ENCODE data around the gene PRICKLE1.

Gene PRICKLE1

GRCh38 chr12:42469355-42470175 lies 120.0 kb downstream of the PRICKLE1 start:
- Histone ChIP-seq H3K36me3 (ENCODE audit: insufficient read depth, low read length) (peaks cover 22% of the 10 kb centered on the region), H3K4me1 (ENCODE audit: insufficient read depth, low read length) (peaks cover 10% of the 10 kb centered on the region), H3K9ac (ENCODE audit: low read length) (no peak overlapping the region), H3K27me3 (ENCODE audit: control insufficient read depth in 1 of 2, insufficient read depth in 2 of 2, low read length in 2 of 2) (no peaks in the 10 kb centered on the region), H3K9me3 (ENCODE audit: low read length) (no peaks in the 10 kb centered on the region), H3K27ac (ENCODE audit: low read depth, low read length) (no peak overlapping the region), H3K4me3 (ENCODE audit: low read depth in 1 of 2, low read length in 2 of 2) (no peak overlapping the region)

DNA sequence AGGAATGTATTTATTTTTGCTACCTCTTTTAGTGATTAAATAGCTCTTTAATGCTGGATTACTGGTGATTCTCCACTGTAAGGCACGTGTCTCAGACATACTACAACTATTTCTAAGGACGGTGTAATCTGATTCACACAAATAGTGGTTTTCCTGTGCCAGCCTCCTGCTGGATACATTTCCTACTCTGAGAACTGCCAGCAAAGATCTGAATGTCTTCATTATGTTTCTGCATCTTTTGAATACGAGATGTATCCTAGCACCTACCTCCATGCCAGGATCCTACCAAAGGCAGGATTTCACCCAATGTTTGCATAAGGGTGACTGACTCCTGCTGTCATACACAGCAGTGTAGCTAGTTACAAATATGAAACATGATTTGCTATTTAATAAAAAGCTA lies 120.6 kb downstream of the PRICKLE1 start:
- Histone ChIP-seq H3K4me3 (ENCODE audit: low read depth in 1 of 2, low read length in 2 of 2) (no peak overlapping the region), H3K9me3 (ENCODE audit: low read length) (no peaks in the 10 kb centered on the region), H3K27ac (ENCODE audit: low read depth, low read length) (no peak overlapping the region), H3K4me1 (ENCODE audit: insufficient read depth, low read length) (peaks cover 10% of the 10 kb centered on the region), H3K36me3 (ENCODE audit: insufficient read depth, low read length) (peaks cover 25% of the 10 kb centered on the region), H3K27me3 (ENCODE audit: control insufficient read depth in 1 of 2, insufficient read depth in 2 of 2, low read length in 2 of 2) (no peaks in the 10 kb centered on the region), H3K9ac (ENCODE audit: low read length) (no peak overlapping the region)

- peaks cover 25% of the 10 kb centered on the region for H3K36me3 ChIP-seq (ENCODE audit: insufficient read depth, low read length)
- no peak overlapping the region for H3K27ac ChIP-seq (ENCODE audit: low read depth, low read length)
Observed at GRCh38 chr12:42468341-42468821, 121.2 kb downstream of the PRICKLE1 start.

DNA sequence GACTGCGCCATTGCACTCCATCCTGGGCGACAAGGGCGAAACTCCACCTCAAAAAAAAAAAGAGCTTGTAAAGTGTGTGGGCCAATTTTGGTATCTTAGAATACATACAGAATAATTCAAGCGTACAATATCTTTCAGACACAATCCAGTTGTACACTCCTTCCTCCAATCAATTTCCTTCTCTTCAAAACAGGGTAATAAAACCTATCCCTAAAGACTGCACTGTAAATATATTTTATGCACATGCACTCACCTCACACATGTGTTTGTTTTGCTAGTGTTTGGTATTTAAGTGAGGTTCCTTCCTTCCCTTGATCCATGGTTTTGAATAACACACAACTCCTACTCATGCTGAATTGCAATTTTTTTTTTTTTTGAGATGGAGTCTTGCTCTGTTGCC lies 125.9 kb downstream of the PRICKLE1 start:
- peaks cover 37% of the 10 kb centered on the region for H3K36me3 ChIP-seq (ENCODE audit: insufficient read depth, low read length)
- H3K4me1 ChIP-seq (ENCODE audit: insufficient read depth, low read length), result no peaks in the 10 kb centered on the region
- no peak overlapping the region for H3K27ac ChIP-seq (ENCODE audit: low read depth, low read length)
- H3K9ac ChIP-seq (ENCODE audit: low read length), result no peak overlapping the region
- no peaks in the 10 kb centered on the region for H3K27me3 ChIP-seq (ENCODE audit: control insufficient read depth in 1 of 2, insufficient read depth in 2 of 2, low read length in 2 of 2)
- H3K9me3 ChIP-seq (ENCODE audit: low read length), result no peaks in the 10 kb centered on the region
- no peak overlapping the region for H3K4me3 ChIP-seq (ENCODE audit: low read depth in 1 of 2, low read length in 2 of 2)

More at GRCh38 chr12:42468341-42468821, 121.2 kb downstream of the PRICKLE1 start:
- peaks cover 10% of the 10 kb centered on the region for H3K4me1 ChIP-seq (ENCODE audit: insufficient read depth, low read length)
- no peak overlapping the region for H3K4me3 ChIP-seq (ENCODE audit: low read depth in 1 of 2, low read length in 2 of 2)
- no peaks in the 10 kb centered on the region for H3K9me3 ChIP-seq (ENCODE audit: low read length)
- no peaks in the 10 kb centered on the region for H3K27me3 ChIP-seq (ENCODE audit: control insufficient read depth in 1 of 2, insufficient read depth in 2 of 2, low read length in 2 of 2)
- no peak overlapping the region for H3K9ac ChIP-seq (ENCODE audit: low read length)

DNA sequence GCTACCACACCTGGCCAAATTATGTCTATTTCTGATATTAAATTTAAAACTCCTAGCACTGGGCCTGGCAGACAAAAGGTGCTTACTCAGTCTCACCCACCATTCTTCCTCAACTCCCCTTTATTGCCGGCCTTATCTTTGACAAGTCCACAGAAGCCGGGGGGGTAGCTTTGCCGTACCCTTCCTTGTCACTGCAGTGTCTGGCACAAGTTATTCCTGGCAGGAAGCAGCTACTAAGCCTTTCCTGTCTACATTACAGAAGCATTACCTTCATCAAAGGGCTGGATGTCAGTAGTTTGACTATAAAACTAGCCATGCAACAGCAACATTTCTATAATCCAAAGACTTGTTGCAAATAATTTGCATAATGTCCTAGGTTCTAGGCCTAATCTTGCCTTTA lies 127.1 kb downstream of the PRICKLE1 start:
- H3K4me1 ChIP-seq (ENCODE audit: insufficient read depth, low read length), result no peaks in the 10 kb centered on the region
- H3K9ac ChIP-seq (ENCODE audit: low read length), result no peak overlapping the region
- no peak overlapping the region for H3K4me3 ChIP-seq (ENCODE audit: low read depth in 1 of 2, low read length in 2 of 2)
- peaks cover 37% of the 10 kb centered on the region for H3K36me3 ChIP-seq (ENCODE audit: insufficient read depth, low read length)
- no peaks in the 10 kb centered on the region for H3K27me3 ChIP-seq (ENCODE audit: control insufficient read depth in 1 of 2, insufficient read depth in 2 of 2, low read length in 2 of 2)
- H3K9me3 ChIP-seq (ENCODE audit: low read length), result no peaks in the 10 kb centered on the region
- no peak overlapping the region for H3K27ac ChIP-seq (ENCODE audit: low read depth, low read length)

DNA sequence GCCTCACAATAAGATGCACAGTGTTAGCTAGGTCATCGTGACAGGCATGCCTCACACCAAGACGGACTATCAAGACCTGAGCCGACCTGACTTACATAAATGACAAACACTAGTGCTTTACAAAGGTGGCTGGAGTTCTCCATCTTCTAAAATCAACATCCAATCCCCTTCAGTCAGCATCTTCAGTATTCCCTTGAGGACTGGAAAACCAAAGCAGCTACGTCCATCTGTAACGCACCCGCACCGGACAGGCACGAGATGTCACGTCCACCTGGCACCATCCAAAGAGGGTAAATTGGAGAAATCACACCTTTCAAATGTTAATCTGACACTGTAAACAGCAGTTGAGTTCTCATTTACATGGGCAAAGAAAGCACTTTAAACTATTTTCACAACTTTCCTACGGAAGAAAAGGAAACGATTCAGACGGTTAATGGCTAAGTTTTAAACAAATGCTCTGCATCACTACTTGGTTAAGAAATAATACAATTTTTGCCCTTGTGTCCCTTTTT lies 130.2 kb downstream of the PRICKLE1 start:
- Histone ChIP-seq H3K36me3 (ENCODE audit: insufficient read depth, low read length) (peaks cover 19% of the 10 kb centered on the region), H3K4me1 (ENCODE audit: insufficient read depth, low read length) (no peaks in the 10 kb centered on the region), H3K27ac (ENCODE audit: low read depth, low read length) (no peak overlapping the region), H3K4me3 (ENCODE audit: low read depth in 1 of 2, low read length in 2 of 2) (no peak overlapping the region), H3K9me3 (ENCODE audit: low read length) (no peaks in the 10 kb centered on the region), H3K9ac (ENCODE audit: low read length) (no peak overlapping the region), H3K27me3 (ENCODE audit: control insufficient read depth in 1 of 2, insufficient read depth in 2 of 2, low read length in 2 of 2) (no peaks in the 10 kb centered on the region)

- Histone ChIP-seq H3K4me1 (ENCODE audit: insufficient read depth, low read length) (no peaks in the 10 kb centered on the region), H3K4me3 (ENCODE audit: low read depth in 1 of 2, low read length in 2 of 2) (no peak overlapping the region), H3K27ac (ENCODE audit: low read depth, low read length) (no peak overlapping the region), H3K36me3 (ENCODE audit: insufficient read depth, low read length) (peaks cover 17% of the 10 kb centered on the region), H3K27me3 (ENCODE audit: control insufficient read depth in 1 of 2, insufficient read depth in 2 of 2, low read length in 2 of 2) (no peaks in the 10 kb centered on the region), H3K9ac (ENCODE audit: low read length) (no peak overlapping the region), H3K9me3 (ENCODE audit: low read length) (no peaks in the 10 kb centered on the region)
Observed at GRCh38 chr12:42458575-42458974, 131.0 kb downstream of the PRICKLE1 start.

DNA sequence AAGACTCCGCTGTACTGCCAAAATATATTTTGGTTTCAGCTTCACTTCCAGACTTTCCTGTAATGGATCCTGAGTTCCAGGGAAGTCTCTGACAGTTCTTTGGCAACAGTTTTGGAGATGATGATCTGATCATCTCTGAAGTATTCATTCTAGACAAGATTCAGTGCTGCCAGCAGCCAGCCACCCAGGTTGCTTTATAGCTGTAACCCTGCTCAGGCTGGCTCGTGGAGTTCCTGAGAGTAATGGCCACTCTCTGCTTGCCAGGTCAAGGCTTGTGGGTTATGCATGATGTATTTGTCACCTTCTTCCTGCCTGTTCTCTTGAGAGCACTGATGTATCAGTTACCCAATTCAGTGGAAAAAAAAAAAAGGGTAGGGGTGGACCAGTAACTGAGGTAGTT lies 139.3 kb downstream of the PRICKLE1 start:
- H3K27ac ChIP-seq (ENCODE audit: low read depth, low read length), result no peak overlapping the region
- H3K27me3 ChIP-seq (ENCODE audit: control insufficient read depth in 1 of 2, insufficient read depth in 2 of 2, low read length in 2 of 2), result no peaks in the 10 kb centered on the region
- H3K4me3 ChIP-seq (ENCODE audit: low read depth in 1 of 2, low read length in 2 of 2), result no peak overlapping the region
- H3K9ac ChIP-seq (ENCODE audit: low read length), result no peak overlapping the region
- no peaks in the 10 kb centered on the region for H3K36me3 ChIP-seq (ENCODE audit: insufficient read depth, low read length)
- H3K9me3 ChIP-seq (ENCODE audit: low read length), result no peaks in the 10 kb centered on the region
- no peaks in the 10 kb centered on the region for H3K4me1 ChIP-seq (ENCODE audit: insufficient read depth, low read length)

DNA sequence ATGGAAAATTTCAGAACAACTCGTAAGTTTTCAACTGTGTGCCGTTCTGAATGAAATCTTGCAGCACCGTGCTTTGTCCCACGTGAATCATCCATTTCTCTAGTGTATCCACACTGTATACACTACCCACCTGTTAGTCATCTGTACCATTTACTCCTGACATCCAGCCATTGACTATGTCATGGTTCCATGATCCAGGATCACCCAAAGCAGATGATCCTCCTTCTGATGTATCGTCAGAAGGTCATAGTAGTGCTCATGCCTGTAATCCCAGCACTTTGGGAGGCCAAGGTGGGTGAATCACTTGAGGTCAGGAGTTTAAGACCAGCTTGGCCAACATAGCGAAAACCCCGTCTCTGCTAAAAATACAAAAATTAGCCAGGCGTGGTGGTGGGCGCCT lies 140.7 kb downstream of the PRICKLE1 start:
- Histone ChIP-seq H3K4me3 (ENCODE audit: low read depth in 1 of 2, low read length in 2 of 2) (no peak overlapping the region), H3K27me3 (ENCODE audit: control insufficient read depth in 1 of 2, insufficient read depth in 2 of 2, low read length in 2 of 2) (no peaks in the 10 kb centered on the region), H3K9me3 (ENCODE audit: low read length) (no peaks in the 10 kb centered on the region), H3K36me3 (ENCODE audit: insufficient read depth, low read length) (no peaks in the 10 kb centered on the region), H3K9ac (ENCODE audit: low read length) (no peak overlapping the region), H3K4me1 (ENCODE audit: insufficient read depth, low read length) (no peaks in the 10 kb centered on the region), H3K27ac (ENCODE audit: low read depth, low read length) (no peak overlapping the region)

DNA sequence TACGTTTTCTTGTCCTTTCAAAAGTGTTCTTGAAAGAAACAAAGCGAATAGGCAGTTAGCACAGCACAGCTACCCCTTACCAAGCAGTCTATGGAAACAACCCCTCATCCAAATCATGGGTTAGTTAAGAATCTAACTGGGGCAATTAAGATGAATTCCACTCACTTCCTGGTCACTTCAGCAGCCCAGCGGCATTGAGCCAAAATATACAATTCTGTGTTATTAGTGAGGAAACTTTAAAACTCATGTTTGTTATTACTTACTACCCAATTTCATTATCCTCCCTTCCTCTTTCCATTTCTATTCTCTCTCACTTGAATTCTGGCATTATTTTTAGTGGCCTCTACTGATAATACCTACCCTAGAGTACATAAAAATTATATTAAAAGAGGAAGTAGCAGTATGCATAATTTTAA lies 142.2 kb downstream of the PRICKLE1 start:
- peaks cover 10% of the 10 kb centered on the region for H3K36me3 ChIP-seq (ENCODE audit: insufficient read depth, low read length)
- no peaks in the 10 kb centered on the region for H3K27me3 ChIP-seq (ENCODE audit: control insufficient read depth in 1 of 2, insufficient read depth in 2 of 2, low read length in 2 of 2)
- no peak overlapping the region for H3K4me3 ChIP-seq (ENCODE audit: low read depth in 1 of 2, low read length in 2 of 2)
- H3K27ac ChIP-seq (ENCODE audit: low read depth, low read length), result no peak overlapping the region
- no peak overlapping the region for H3K9ac ChIP-seq (ENCODE audit: low read length)
- no peaks in the 10 kb centered on the region for H3K4me1 ChIP-seq (ENCODE audit: insufficient read depth, low read length)
- no peaks in the 10 kb centered on the region for H3K9me3 ChIP-seq (ENCODE audit: low read length)

DNA sequence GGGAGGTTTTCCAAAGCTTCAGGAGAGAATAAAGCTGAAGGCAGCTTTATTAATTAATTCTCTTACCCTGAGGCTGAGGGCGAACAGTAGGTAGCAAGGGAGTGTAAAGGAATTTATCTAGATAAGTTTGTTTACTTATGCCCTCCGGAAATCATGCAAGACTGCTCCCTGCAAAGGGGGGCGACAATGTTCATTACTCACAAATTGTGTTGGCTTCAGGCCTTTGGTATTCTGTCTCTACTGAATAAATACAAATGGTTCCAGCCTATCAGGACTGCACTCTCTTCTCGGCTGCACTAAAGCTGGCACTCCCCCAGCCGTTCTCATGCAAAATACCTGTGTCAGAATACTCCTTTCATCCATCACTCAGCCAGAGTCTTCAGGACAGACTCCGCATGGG lies 142.8 kb downstream of the PRICKLE1 start:
- Histone ChIP-seq H3K9ac (ENCODE audit: low read length) (no peak overlapping the region), H3K36me3 (ENCODE audit: insufficient read depth, low read length) (peaks cover 13% of the 10 kb centered on the region), H3K9me3 (ENCODE audit: low read length) (no peaks in the 10 kb centered on the region), H3K4me3 (ENCODE audit: low read depth in 1 of 2, low read length in 2 of 2) (no peak overlapping the region), H3K4me1 (ENCODE audit: insufficient read depth, low read length) (no peaks in the 10 kb centered on the region), H3K27ac (ENCODE audit: low read depth, low read length) (no peak overlapping the region), H3K27me3 (ENCODE audit: control insufficient read depth in 1 of 2, insufficient read depth in 2 of 2, low read length in 2 of 2) (no peaks in the 10 kb centered on the region)

GRCh38 chr12:42445891-42446290 lies 143.7 kb downstream of the PRICKLE1 start:
- H3K9ac ChIP-seq (ENCODE audit: low read length), result no peak overlapping the region
- H3K36me3 ChIP-seq (ENCODE audit: insufficient read depth, low read length), result peaks cover 17% of the 10 kb centered on the region
- H3K4me1 ChIP-seq (ENCODE audit: insufficient read depth, low read length), result no peaks in the 10 kb centered on the region
- no peaks in the 10 kb centered on the region for H3K27me3 ChIP-seq (ENCODE audit: control insufficient read depth in 1 of 2, insufficient read depth in 2 of 2, low read length in 2 of 2)
- H3K27ac ChIP-seq (ENCODE audit: low read depth, low read length), result no peak overlapping the region
- no peaks in the 10 kb centered on the region for H3K9me3 ChIP-seq (ENCODE audit: low read length)
- no peak overlapping the region for H3K4me3 ChIP-seq (ENCODE audit: low read depth in 1 of 2, low read length in 2 of 2)

All from muscle layer of colon (tissue), 2 donors.